Measurements from ENCODE around the gene SLC25A28.
"Not testable (repeated sequence)": the region's sequence is repeated elsewhere in the genome, so short reads cannot be mapped to it uniquely, and the experiment has no call there.

Gene SLC25A28

GRCh38 chr10:99628923-99629624 lies 8.8 kb upstream of the SLC25A28 start:
- FAIRE-seq = no peak

- FAIRE-seq = not testable (repeated sequence)
These were observed 4.9 kb upstream of the SLC25A28 start for GRCh38 chr10:99625124-99625523.

- FAIRE-seq = no peak
These were observed 3.7 kb upstream of the SLC25A28 start for GRCh38 chr10:99623919-99624318.

- no peak for FAIRE-seq
These were observed 1.4 kb upstream of the SLC25A28 start for GRCh38 chr10:99621454-99622251.

GRCh38 chr10:99620711-99621453 lies 643 bp upstream of the SLC25A28 start:
- FAIRE-seq = peak; percentile 100

GRCh38 chr10:99619090-99619800 lies 994 bp downstream of the SLC25A28 start:
- FAIRE-seq = no peak

- FAIRE-seq = no peak
These were observed 2.5 kb downstream of the SLC25A28 start for GRCh38 chr10:99617696-99618095.

GRCh38 chr10:99615426-99615825 lies 4.8 kb downstream of the SLC25A28 start:
- no peak for FAIRE-seq

GRCh38 chr10:99612167-99612831 lies 7.9 kb downstream of the SLC25A28 start:
- FAIRE-seq = peak; percentile 84

GRCh38 chr10:99611326-99611725 lies 8.9 kb downstream of the SLC25A28 start:
- no peak for FAIRE-seq

GRCh38 chr10:99610221-99610620 lies 10.0 kb downstream of the SLC25A28 start:
- no peak for FAIRE-seq

GRCh38 chr10:99609186-99609585 lies 11.1 kb downstream of the SLC25A28 start:
- no peak for FAIRE-seq

- no peak for FAIRE-seq
These were observed 14.9 kb downstream of the SLC25A28 start for GRCh38 chr10:99605351-99605750.

GRCh38 chr10:99604862-99605261 lies 15.4 kb downstream of the SLC25A28 start:
- no peak for FAIRE-seq

- no peak for FAIRE-seq
These were observed 21.3 kb downstream of the SLC25A28 start for GRCh38 chr10:99598781-99599509.

GRCh38 chr10:99598011-99598410 lies 22.2 kb downstream of the SLC25A28 start:
- no peak for FAIRE-seq

- FAIRE-seq = not testable (repeated sequence)
These were observed 23.5 kb downstream of the SLC25A28 start for GRCh38 chr10:99596708-99597107.

GRCh38 chr10:99595770-99596465 lies 24.3 kb downstream of the SLC25A28 start:
- FAIRE-seq = no peak

- no peak for FAIRE-seq
These were observed 25.0 kb downstream of the SLC25A28 start for GRCh38 chr10:99595236-99595635.

GRCh38 chr10:99593312-99593711 lies 26.9 kb downstream of the SLC25A28 start:
- FAIRE-seq = no peak

- no peak for FAIRE-seq
These were observed 29.4 kb downstream of the SLC25A28 start for GRCh38 chr10:99590799-99591198.

All from A204.1 (cell line).